ENCODE results near the gene DMRT1.

DNA sequence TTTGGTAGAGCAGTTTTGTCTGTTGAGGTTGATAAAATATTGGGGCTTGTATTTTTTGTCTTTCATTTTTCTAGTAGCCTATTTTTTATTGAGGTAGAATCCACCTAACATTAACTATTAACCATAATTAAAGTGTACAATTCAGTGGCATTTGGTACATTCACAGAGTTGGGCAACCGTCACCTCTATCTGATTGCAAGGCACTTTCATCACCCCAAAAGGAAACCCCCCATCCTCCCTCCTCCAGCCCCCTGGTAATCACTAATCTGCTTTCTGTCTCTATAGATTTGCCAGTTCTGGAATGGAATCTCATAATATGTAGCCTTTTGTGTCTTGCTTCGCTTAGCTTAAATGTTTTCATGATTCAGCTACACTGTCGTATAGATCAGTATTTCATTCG is 79.4 kb downstream of the DMRT1 start:
- no peak for TF ChIP-seq POLR2AphosphoS5 (IDR thresholded peaks at IDR 0.05; ENCODE audit: low read depth, low read length)
- TF ChIP-seq POLR2A (IDR thresholded peaks at IDR 0.05; ENCODE audit: low read depth, low read length) = no peak

All from GM12892 (cell line).